HepG2 (cell line): ENCODE measurements around the gene MADD. TPM values are rescaled to one million over a fixed set of nuclear protein-coding genes. Genes with fewer than 3 reads are reported as not detected.

ENCODE experiments used
- ATAC-seq: fragments of 200-7000 bp; cut with Tn5 transposase; 3 replicates; pipeline ENCODE4 v1.9.1; 2020; ENCODE audit warnings: mild to moderate bottlenecking, moderate library complexity
- BruUV-seq: library from RNA; stranded (reverse); fragments of 400-500 nt; replicated peaks from 2 replicates; lab custom pipeline; 2021; lab: Mats Ljungman, UMichigan
- CTCF ChIA-PET: fragments of 300-600 bp; formaldehyde crosslinking; extraction: SDS; loops from one replicate; lab custom pipeline; 2021; ENCODE audit warnings: low total read pairs, inconsistent platforms, low intra/inter-chr PET ratio; lab: Yijun Ruan, JAX
- POLR2A ChIA-PET: fragments of 350-600 bp; sonication (Branson Sonifier 250); formaldehyde crosslinking; loops from one replicate; lab custom pipeline; 2020; ENCODE audit warnings: antibody characterized with exemption, inconsistent platforms; lab: Yijun Ruan, JAX
- DNase-seq: peaks from one replicate; pipeline ENCODE4 v3.0.0-alpha.2; 2015; ENCODE audit warnings: low spot score
- FAIRE-seq: peaks from 3 replicates; lab custom pipeline; 2011; peaks lifted over from hg19 to GRCh38; lab: Jason Lieb, UNC
- H2AFZ ChIP-seq: one replicate; pipeline ENCODE4 v1.6.1; 2011; ENCODE audit warnings: low read length, inconsistent platforms
- H3K27ac ChIP-seq: fragments of 300-600 bp; 3 replicates; pipeline ENCODE4 v1.8.0; 2011; ENCODE audit warnings: mixed run types, mild to moderate bottlenecking, mixed read lengths, low read length, inconsistent platforms; ENCODE audit not compliant: insufficient read depth; ENCODE audit errors: extremely low read length
- H3K27me3 ChIP-seq, 2 experiments: fragments of 200-600 bp in 1 of 2; 2 replicates in 1 of 2; 3 replicates in 1 of 2; pipeline versions ENCODE4 v1.6.0 to v1.8.0; 2011; ENCODE audit warnings: low read length in 2 of 2, mild to moderate bottlenecking in 2 of 2, moderate library complexity in 2 of 2, inconsistent platforms in 1 of 2; ENCODE audit not compliant: insufficient read depth in 2 of 2, control insufficient read depth in 1 of 2
- H3K36me3 ChIP-seq, 2 experiments: fragments of 200-600 bp in 1 of 2; replicated peaks in 1 of 2; 2 replicates in 1 of 2; 3 replicates in 1 of 2; pipeline versions ENCODE4 v1.5.1 to v1.8.0; 2011; ENCODE audit warnings: low read length in 2 of 2, inconsistent platforms in 1 of 2; ENCODE audit not compliant: insufficient read depth in 2 of 2, control insufficient read depth in 1 of 2
- H3K4me1 ChIP-seq: 2 replicates; pipeline ENCODE4 v1.5.1; 2012; ENCODE audit warnings: low read length, inconsistent platforms; ENCODE audit not compliant: insufficient read depth
- H3K4me2 ChIP-seq: 2 replicates; pipeline ENCODE4 v1.6.0; 2011; ENCODE audit warnings: low read depth, low read length, inconsistent platforms
- H3K4me3 ChIP-seq, 3 experiments: fragments of 200-600 bp in 1 of 3; sonication (generic), shearing (Covaris generic) in 1 of 3; replicated peaks in 1 of 3; 2 replicates each; pipeline ENCODE4 v1.5.1; 2011 to 2016; ENCODE audit warnings: low read length in 3 of 3, inconsistent platforms in 2 of 3, low read depth in 2 of 3, mild to moderate bottlenecking in 2 of 3, control low read depth in 1 of 3, mixed read lengths in 1 of 3; ENCODE audit not compliant: insufficient read depth in 1 of 3
- H3K79me2 ChIP-seq: one replicate; pipeline ENCODE4 v1.6.1; 2011; ENCODE audit warnings: low read length, inconsistent platforms; ENCODE audit not compliant: insufficient read depth
- H3K9ac ChIP-seq: 2 replicates; pipeline ENCODE4 v1.6.0; 2011; ENCODE audit warnings: mild to moderate bottlenecking, low read depth, low read length, inconsistent platforms; ENCODE audit not compliant: insufficient read depth
- H3K9me3 ChIP-seq: 2 replicates; pipeline ENCODE4 v1.5.1; 2012; ENCODE audit warnings: mild to moderate bottlenecking, low read length
- H4K20me1 ChIP-seq: 2 replicates; pipeline ENCODE4 v1.6.0; 2011; ENCODE audit warnings: inconsistent platforms, mild to moderate bottlenecking, low read length, moderate library complexity; ENCODE audit not compliant: insufficient read depth
- HOXD1 ChIP-seq: sonication (generic); formaldehyde crosslinking; IDR thresholded peaks from 2 replicates; pipeline ENCODE4 v1.5.0; 2020; ENCODE audit warnings: missing genetic modification reagents
- SKI ChIP-seq: fragments of 450-650 bp; IDR thresholded peaks from one replicate; pipeline ENCODE4 v1.6.1; 2018; ENCODE audit warnings: mild to moderate bottlenecking; ENCODE audit not compliant: partially characterized antibody
- TARDBP ChIP-seq: sonication (generic); formaldehyde crosslinking; IDR thresholded peaks from 2 replicates; pipeline ENCODE4 v1.8.0; 2022; ENCODE audit warnings: mild to moderate bottlenecking, missing genetic modification reagents
- YEATS2 ChIP-seq: sonication (generic); formaldehyde crosslinking; IDR thresholded peaks from 2 replicates; pipeline ENCODE4 v1.4.0; 2020; ENCODE audit warnings: missing genetic modification reagents, borderline replicate concordance
- ZNF180 ChIP-seq: sonication (generic); formaldehyde crosslinking; IDR thresholded peaks from 2 replicates; pipeline ENCODE4 v1.4.0; 2020; ENCODE audit warnings: low read depth, missing genetic modification reagents, borderline replicate concordance
- ZNF282 ChIP-seq: fragments of 450-650 bp; IDR thresholded peaks from 2 replicates; pipeline ENCODE4 v1.6.1; 2018; ENCODE audit not compliant: partially characterized antibody
- ZNF296 ChIP-seq: sonication (generic); formaldehyde crosslinking; conservative IDR thresholded peaks from 2 replicates; pipeline ENCODE4 v1.5.0; 2020; ENCODE audit warnings: mild to moderate bottlenecking, missing genetic modification reagents
- ZNF562 ChIP-seq: sonication (generic); formaldehyde crosslinking; IDR thresholded peaks from 2 replicates; pipeline ENCODE4 v1.8.0; 2022; ENCODE audit warnings: missing genetic modification reagents, borderline replicate concordance
- ZNF616 ChIP-seq: sonication (generic); formaldehyde crosslinking; IDR thresholded peaks from 2 replicates; pipeline ENCODE4 v1.5.0; 2020; ENCODE audit warnings: low read depth, mild to moderate bottlenecking, missing genetic modification reagents
- WGBS: methylation state at CpG from one replicate; pipeline ENCODE4 v1.1.6; 2017; ENCODE audit warnings: low lambda C conversion rate; 5-methylcytosine and 5-hydroxymethylcytosine counted together
- in situ Hi-C: cut with HindIII; loops from 2 replicates; pipeline ENCODE4 v1.10.0; 2017; ENCODE audit warnings: low pct_unique_long_range_greater_than_20kb; ENCODE audit not compliant: extremely low pct_ligation_motif_present
- intact Hi-C: fragments of 100-400 bp; cut with micrococcal nuclease; formaldehyde crosslinking; loops from one replicate; pipeline ENCODE4 v1.10.0; 2022; ENCODE audit not compliant: unreplicated experiment
- polyA plus RNA-seq, 8 experiments: library from polyadenylated mRNA; depleted of rRNA in 3 of 8; stranded (reverse) in 7 of 8; unstranded in 1 of 8; fragments of >200 nt; fragmentation: Illumina TruSeq in 4 of 8; extraction: Trizol in 4 of 8; gene quantifications; 2 replicates each; pipeline versions ENCODE4 v1.2.1 to v1.2.3, GENCODE V29; 2011 to 2016; ENCODE audit warnings: low read depth in 4 of 8, missing spikeins in 1 of 8, mixed read lengths in 1 of 8; ENCODE audit not compliant: insufficient read depth in 1 of 8
- total RNA-seq, 5 experiments: library from RNA; depleted of rRNA; stranded (reverse); fragments of >200 nt; fragmentation: Illumina TruSeq; extraction: Trizol; gene quantifications; 2 replicates each; pipeline ENCODE4 v1.2.3, GENCODE V29; 2016; ENCODE audit warnings: low read depth in 1 of 5
- TF ChIP-seq, protein P1 (sequence below): sonication (generic); formaldehyde crosslinking; IDR thresholded peaks from 2 replicates; pipeline ENCODE4 v1.4.0; 2020; ENCODE audit warnings: mild to moderate bottlenecking, missing genetic modification reagents
- TF ChIP-seq, protein P2 (sequence below): sonication (generic); formaldehyde crosslinking; IDR thresholded peaks from 2 replicates; pipeline ENCODE4 v1.4.0; 2020; ENCODE audit warnings: missing genetic modification reagents
- TF ChIP-seq, protein P3 (sequence below): IDR thresholded peaks from 2 replicates; pipeline ENCODE4 v1.6.1; 2012; ENCODE audit warnings: inconsistent platforms

MADD gene
- total and polyA plus RNA-seq, 2 of the 13 experiments (the other 11 are each of a cell fraction or from before 2014, with no cell fraction given): 18.0 to 29.2 TPM

DNA sequence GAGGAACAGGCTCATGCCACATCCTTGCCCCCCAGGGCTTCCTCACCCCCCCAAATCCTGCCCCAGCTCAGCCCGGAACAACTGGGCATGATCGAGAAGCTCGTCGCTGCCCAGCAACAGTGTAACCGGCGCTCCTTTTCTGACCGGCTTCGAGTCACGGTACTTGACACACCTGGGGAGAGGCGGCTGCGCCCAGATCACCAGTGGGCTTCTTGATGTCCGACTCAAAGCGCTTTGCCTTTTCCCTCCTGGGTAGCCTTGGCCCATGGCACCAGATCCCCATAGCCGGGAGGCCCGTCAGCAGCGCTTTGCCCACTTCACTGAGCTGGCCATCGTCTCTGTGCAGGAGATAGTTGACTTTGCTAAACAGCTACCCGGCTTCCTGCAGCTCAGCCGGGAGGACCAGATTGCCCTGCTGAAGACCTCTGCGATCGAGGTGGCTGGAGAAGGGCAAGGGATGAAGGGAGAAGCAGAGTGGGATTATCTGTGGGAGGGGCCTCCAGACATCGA, 8.6 kb upstream of the MADD start:
- CTCF ChIA-PET: interaction anchor here (4.3 kb wide), 1 partner anchor 83 kb away, joined by 27 read pairs; the partner anchor contains the start of gene ARFGAP2
- Histone ChIP-seq H3K4me3 (no peak overlapping the region), H3K9ac (no peak overlapping the region), H3K79me2 (peaks cover 5% of the 10 kb centered on the region), H2AFZ (no peak overlapping the region), H3K36me3 (peaks cover 2 to 3% of the 10 kb centered on the region in 2 experiments; a peak in 2 of 5 replicates), H3K27ac (no peak overlapping the region), H4K20me1 (no peaks in the 10 kb centered on the region), H3K9me3 (no peaks in the 10 kb centered on the region), H3K4me2 (no peak overlapping the region), H3K4me1 (peaks cover 48% of the 10 kb centered on the region), H3K27me3 (no peaks in the 10 kb centered on the region)
- BruUV-seq: no TSS peak
- ATAC-seq (no peak), DNase-seq (no peak), FAIRE-seq (no peak)
- POLR2A ChIA-PET: no interaction called here
- 93% methylated on average over 20 of the region's 22 CpGs for WGBS
- intact Hi-C loops: no loop called here
- in situ Hi-C loops: no loop called here
- TF ChIP-seq, protein P1, sequence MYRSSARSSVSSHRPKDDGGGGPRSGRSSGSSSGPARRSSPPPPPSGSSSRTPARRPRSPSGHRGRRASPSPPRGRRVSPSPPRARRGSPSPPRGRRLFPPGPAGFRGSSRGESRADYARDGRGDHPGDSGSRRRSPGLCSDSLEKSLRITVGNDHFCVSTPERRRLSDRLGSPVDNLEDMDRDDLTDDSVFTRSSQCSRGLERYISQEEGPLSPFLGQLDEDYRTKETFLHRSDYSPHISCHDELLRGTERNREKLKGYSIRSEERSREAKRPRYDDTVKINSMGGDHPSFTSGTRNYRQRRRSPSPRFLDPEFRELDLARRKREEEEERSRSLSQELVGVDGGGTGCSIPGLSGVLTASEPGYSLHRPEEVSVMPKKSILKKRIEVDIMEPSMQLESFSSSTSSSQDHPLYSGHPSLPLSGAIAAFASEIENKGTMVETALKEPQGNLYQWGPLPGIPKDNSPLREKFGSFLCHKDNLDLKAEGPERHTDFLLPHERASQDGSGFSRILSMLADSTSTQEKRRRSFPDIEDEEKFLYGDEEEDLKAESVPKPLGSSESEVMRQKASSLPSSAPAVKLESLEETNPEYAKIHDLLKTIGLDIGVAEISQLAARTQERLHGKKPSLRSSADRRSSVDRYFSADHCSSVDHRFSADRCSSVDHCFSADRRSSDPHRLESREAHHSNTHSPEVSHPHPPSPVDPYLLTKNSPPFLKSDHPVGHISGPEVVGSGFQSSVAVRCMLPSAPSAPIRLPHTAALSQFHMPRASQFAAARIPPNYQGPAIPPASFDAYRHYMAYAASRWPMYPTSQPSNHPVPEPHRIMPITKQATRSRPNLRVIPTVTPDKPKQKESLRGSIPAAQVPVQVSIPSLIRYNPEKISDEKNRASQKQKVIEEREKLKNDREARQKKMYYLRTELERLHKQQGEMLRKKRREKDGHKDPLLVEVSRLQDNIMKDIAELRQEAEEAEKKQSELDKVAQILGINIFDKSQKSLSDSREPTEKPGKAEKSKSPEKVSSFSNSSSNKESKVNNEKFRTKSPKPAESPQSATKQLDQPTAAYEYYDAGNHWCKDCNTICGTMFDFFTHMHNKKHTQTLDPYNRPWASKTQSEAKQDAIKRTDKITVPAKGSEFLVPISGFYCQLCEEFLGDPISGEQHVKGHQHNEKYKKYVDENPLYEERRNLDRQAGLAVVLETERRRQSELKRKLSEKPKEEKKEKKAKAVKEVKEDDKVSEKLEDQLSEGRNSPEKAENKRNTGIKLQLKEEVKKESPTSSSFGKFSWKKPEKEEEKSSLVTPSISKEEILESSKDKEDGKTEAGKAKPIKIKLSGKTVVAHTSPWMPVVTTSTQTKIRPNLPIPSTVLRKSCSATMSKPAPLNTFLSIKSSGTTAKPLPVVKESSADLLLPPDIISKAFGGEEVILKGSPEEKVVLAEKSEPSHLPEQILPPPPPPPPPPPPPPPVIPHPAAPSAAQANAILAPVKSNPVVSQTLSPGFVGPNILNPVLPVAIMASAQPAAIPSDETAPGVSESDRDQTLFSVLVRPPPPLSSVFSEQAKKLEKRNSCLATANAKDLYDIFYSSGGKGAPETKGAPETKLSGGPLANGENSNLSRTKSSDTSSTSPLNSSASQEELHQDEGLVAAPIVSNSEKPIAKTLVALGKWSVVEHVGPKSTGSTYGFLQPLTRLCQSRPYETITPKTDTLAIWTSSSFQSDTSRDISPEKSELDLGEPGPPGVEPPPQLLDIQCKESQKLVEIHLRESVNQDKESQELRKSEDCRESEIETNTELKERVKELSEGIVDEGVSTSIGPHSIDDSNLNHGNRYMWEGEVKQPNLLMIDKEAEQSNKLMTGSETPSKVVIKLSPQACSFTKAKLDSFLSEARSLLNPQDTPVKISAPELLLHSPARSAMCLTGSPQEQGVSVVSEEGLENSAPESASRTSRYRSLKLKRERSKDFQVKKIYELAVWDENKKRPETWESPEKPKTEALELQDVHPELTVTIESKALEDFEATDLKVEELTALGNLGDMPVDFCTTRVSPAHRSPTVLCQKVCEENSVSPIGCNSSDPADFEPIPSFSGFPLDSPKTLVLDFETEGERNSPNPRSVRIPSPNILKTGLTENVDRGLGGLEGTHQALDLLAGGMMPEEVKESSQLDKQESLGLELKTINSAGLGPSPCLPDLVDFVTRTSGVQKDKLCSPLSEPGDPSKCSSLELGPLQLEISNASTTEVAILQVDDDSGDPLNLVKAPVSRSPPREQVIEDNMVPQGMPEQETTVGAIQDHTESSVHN (CRISPR knock-in tag): no peak
- TF ChIP-seq ZNF296 (CRISPR knock-in tag) (no peak), SKI (no peak), ZNF562 (CRISPR knock-in tag) (no peak), TARDBP (CRISPR knock-in tag) (no peak), ZNF616 (CRISPR knock-in tag) (no peak), YEATS2 (no peak), ZNF180 (CRISPR knock-in tag) (no peak), HOXD1 (CRISPR knock-in tag) (no peak), ZNF282 (no peak)
- TF ChIP-seq, protein P2, sequence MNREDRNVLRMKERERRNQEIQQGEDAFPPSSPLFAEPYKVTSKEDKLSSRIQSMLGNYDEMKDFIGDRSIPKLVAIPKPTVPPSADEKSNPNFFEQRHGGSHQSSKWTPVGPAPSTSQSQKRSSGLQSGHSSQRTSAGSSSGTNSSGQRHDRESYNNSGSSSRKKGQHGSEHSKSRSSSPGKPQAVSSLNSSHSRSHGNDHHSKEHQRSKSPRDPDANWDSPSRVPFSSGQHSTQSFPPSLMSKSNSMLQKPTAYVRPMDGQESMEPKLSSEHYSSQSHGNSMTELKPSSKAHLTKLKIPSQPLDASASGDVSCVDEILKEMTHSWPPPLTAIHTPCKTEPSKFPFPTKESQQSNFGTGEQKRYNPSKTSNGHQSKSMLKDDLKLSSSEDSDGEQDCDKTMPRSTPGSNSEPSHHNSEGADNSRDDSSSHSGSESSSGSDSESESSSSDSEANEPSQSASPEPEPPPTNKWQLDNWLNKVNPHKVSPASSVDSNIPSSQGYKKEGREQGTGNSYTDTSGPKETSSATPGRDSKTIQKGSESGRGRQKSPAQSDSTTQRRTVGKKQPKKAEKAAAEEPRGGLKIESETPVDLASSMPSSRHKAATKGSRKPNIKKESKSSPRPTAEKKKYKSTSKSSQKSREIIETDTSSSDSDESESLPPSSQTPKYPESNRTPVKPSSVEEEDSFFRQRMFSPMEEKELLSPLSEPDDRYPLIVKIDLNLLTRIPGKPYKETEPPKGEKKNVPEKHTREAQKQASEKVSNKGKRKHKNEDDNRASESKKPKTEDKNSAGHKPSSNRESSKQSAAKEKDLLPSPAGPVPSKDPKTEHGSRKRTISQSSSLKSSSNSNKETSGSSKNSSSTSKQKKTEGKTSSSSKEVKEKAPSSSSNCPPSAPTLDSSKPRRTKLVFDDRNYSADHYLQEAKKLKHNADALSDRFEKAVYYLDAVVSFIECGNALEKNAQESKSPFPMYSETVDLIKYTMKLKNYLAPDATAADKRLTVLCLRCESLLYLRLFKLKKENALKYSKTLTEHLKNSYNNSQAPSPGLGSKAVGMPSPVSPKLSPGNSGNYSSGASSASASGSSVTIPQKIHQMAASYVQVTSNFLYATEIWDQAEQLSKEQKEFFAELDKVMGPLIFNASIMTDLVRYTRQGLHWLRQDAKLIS (CRISPR knock-in tag): no peak
- TF ChIP-seq, protein P3, sequence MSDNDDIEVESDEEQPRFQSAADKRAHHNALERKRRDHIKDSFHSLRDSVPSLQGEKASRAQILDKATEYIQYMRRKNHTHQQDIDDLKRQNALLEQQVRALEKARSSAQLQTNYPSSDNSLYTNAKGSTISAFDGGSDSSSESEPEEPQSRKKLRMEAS: no peak
